HEK293 (cell line): ENCODE results near the gene ESPL1.

Experiments used
- CTCF ChIA-PET: fragments of 350-600 bp; formaldehyde crosslinking; extraction: SDS; loops from one replicate; lab custom pipeline; 2021; ENCODE audit warnings: antibody characterized with exemption; lab: Yijun Ruan, JAX
- POLR2A ChIA-PET: fragments of 300-600 bp; formaldehyde crosslinking; extraction: SDS; loops from one replicate; lab custom pipeline; 2020; ENCODE audit warnings: antibody characterized with exemption, inconsistent platforms; lab: Yijun Ruan, JAX
- H3K27ac ChIP-seq: fragments of 200-500 bp; sonication (Bioruptor generic); 2 replicates; pipeline ENCODE4 v1.5.1; 2014; ENCODE audit warnings: low read depth, low read length, control low read depth, inconsistent platforms; ENCODE audit errors: extremely low read depth
- H3K36me3 ChIP-seq, 2 experiments: fragments of 200-500 bp in 1 of 2; sonication (Bioruptor generic) in 1 of 2; 1 replicate in 1 of 2; 2 replicates in 1 of 2; pipeline ENCODE4 v1.5.1; 2014 to 2017; ENCODE audit warnings: inconsistent platforms in 2 of 2, low read length in 2 of 2; ENCODE audit not compliant: control insufficient read depth in 2 of 2, insufficient read depth in 1 of 2
- H3K4me1 ChIP-seq: fragments of 200-500 bp; sonication (Bioruptor generic); 2 replicates; pipeline ENCODE4 v1.5.1; 2014; ENCODE audit warnings: mild to moderate bottlenecking, low read length, inconsistent platforms; ENCODE audit not compliant: control insufficient read depth, insufficient read depth
- H3K4me3 ChIP-seq: 2 replicates; pipeline ENCODE4 v1.5.1; 2011; ENCODE audit warnings: low read depth, mild to moderate bottlenecking, control low read depth, low read length, moderate library complexity
- H3K9me3 ChIP-seq: fragments of 200-500 bp; sonication (Bioruptor generic); 2 replicates; pipeline ENCODE4 v1.5.1; 2014; ENCODE audit warnings: low read depth, low read length, inconsistent platforms; ENCODE audit not compliant: control insufficient read depth, insufficient read depth
- GLIS2 ChIP-seq: fragments of 450-650 bp; formaldehyde crosslinking; IDR thresholded peaks from 2 replicates; pipeline ENCODE4 v1.5.1; 2016; ENCODE audit warnings: missing biosample characterization, missing genetic modification characterization
- HOXD13 ChIP-seq: sonication (generic); formaldehyde crosslinking; IDR thresholded peaks from 2 replicates; pipeline ENCODE4 v1.8.0; 2022; ENCODE audit warnings: missing genetic modification reagents, borderline replicate concordance
- KLF7 ChIP-seq: fragments of 450-650 bp; formaldehyde crosslinking; IDR thresholded peaks from 2 replicates; pipeline ENCODE4 v1.5.1; 2016; ENCODE audit warnings: missing biosample characterization, missing genetic modification characterization, borderline replicate concordance
- PBX3 ChIP-seq: sonication (generic); formaldehyde crosslinking; IDR thresholded peaks from 2 replicates; pipeline ENCODE4 v1.8.1; 2022; ENCODE audit warnings: mild to moderate bottlenecking, moderate library complexity, missing genetic modification reagents
- PRDM1 ChIP-seq: fragments of 450-650 bp; formaldehyde crosslinking; IDR thresholded peaks from 2 replicates; pipeline ENCODE4; 2016; ENCODE audit warnings: missing biosample characterization, missing genetic modification characterization
- REPIN1 ChIP-seq: fragments of 450-650 bp; formaldehyde crosslinking; IDR thresholded peaks from 2 replicates; pipeline ENCODE4 v1.5.1; 2017; ENCODE audit warnings: missing biosample characterization, missing genetic modification characterization, low read depth
- ZBTB6 ChIP-seq: fragments of 450-650 bp; formaldehyde crosslinking; IDR thresholded peaks from 2 replicates; pipeline ENCODE4 v1.5.1; 2017; ENCODE audit warnings: missing biosample characterization, missing genetic modification characterization
- ZFP37 ChIP-seq: fragments of 450-650 bp; formaldehyde crosslinking; IDR thresholded peaks from 2 replicates; pipeline ENCODE4 v1.5.1; 2016; ENCODE audit warnings: missing biosample characterization, missing genetic modification characterization
- ZNF114 ChIP-seq: fragments of 450-650 bp; formaldehyde crosslinking; IDR thresholded peaks from 2 replicates; pipeline ENCODE4 v1.5.0; 2017; ENCODE audit warnings: missing biosample characterization, missing genetic modification characterization
- ZNF121 ChIP-seq: fragments of 450-650 bp; formaldehyde crosslinking; IDR thresholded peaks from 2 replicates; pipeline ENCODE4 v1.5.1; 2016; ENCODE audit warnings: missing biosample characterization, missing genetic modification characterization
- ZNF146 ChIP-seq: fragments of 450-650 bp; formaldehyde crosslinking; IDR thresholded peaks from 2 replicates; pipeline ENCODE4 v1.5.1; 2016; ENCODE audit warnings: missing biosample characterization, missing genetic modification characterization
- ZNF211 ChIP-seq: fragments of 450-650 bp; formaldehyde crosslinking; IDR thresholded peaks from 2 replicates; pipeline ENCODE4 v1.5.1; 2016; ENCODE audit warnings: low read depth, missing biosample characterization, missing genetic modification characterization
- ZNF274 ChIP-seq, 2 experiments: fragments of 200-500 bp in 1 of 2; fragments of 450-650 bp in 1 of 2; sonication (Bioruptor generic) in 1 of 2; formaldehyde crosslinking in 1 of 2; IDR thresholded peaks; 2 replicates each; pipeline versions ENCODE4 v1.5.1 to v1.6.1; 2014 to 2016; ENCODE audit warnings: borderline replicate concordance in 1 of 2, inconsistent platforms in 1 of 2, low read length in 1 of 2, missing biosample characterization in 1 of 2, missing genetic modification characterization in 1 of 2
- ZNF292 ChIP-seq: fragments of 450-650 bp; formaldehyde crosslinking; IDR thresholded peaks from 2 replicates; pipeline ENCODE4 v1.5.1; 2016; ENCODE audit warnings: low read depth, missing biosample characterization, missing genetic modification characterization, borderline replicate concordance
- ZNF302 ChIP-seq: fragments of 450-650 bp; formaldehyde crosslinking; IDR thresholded peaks from 2 replicates; pipeline ENCODE4 v1.5.1; 2016; ENCODE audit warnings: missing biosample characterization, missing genetic modification characterization, low read depth
- ZNF366 ChIP-seq: fragments of 450-650 bp; formaldehyde crosslinking; conservative IDR thresholded peaks from 2 replicates; pipeline ENCODE4 v1.5.1; 2016; ENCODE audit warnings: missing biosample characterization, missing genetic modification characterization
- ZNF37A ChIP-seq: fragments of 450-650 bp; IDR thresholded peaks from 2 replicates; pipeline ENCODE4 v1.5.1; 2018; ENCODE audit warnings: missing biosample characterization, missing genetic modification characterization
- ZNF394 ChIP-seq: fragments of 450-650 bp; formaldehyde crosslinking; IDR thresholded peaks from 2 replicates; pipeline ENCODE4 v1.5.1; 2016; ENCODE audit warnings: missing biosample characterization, missing genetic modification characterization, mild to moderate bottlenecking, moderate library complexity, borderline replicate concordance
- ZNF561 ChIP-seq: fragments of 450-650 bp; IDR thresholded peaks from 2 replicates; pipeline ENCODE4 v1.5.1; 2018; ENCODE audit warnings: missing biosample characterization, missing genetic modification characterization, borderline replicate concordance
- ZNF654 ChIP-seq: fragments of 450-650 bp; formaldehyde crosslinking; IDR thresholded peaks from 2 replicates; pipeline ENCODE4 v1.5.1; 2016; ENCODE audit warnings: low read depth, missing biosample characterization, missing genetic modification characterization
- ZNF660 ChIP-seq: fragments of 450-650 bp; IDR thresholded peaks from 2 replicates; pipeline ENCODE4 v1.5.1; 2018; ENCODE audit warnings: missing biosample characterization, mild to moderate bottlenecking, missing genetic modification characterization
- ZNF704 ChIP-seq: fragments of 450-650 bp; formaldehyde crosslinking; IDR thresholded peaks from 2 replicates; pipeline ENCODE4 v1.5.1; 2016; ENCODE audit warnings: missing biosample characterization, missing genetic modification characterization
- ZNF776 ChIP-seq: fragments of 450-650 bp; formaldehyde crosslinking; IDR thresholded peaks from 2 replicates; pipeline ENCODE4 v1.5.0; 2017; ENCODE audit warnings: missing biosample characterization, missing genetic modification characterization, borderline replicate concordance
- ZNF830 ChIP-seq: fragments of 450-650 bp; IDR thresholded peaks from 2 replicates; pipeline ENCODE4 v1.5.0; 2018; ENCODE audit warnings: missing biosample characterization, missing genetic modification characterization, low read depth, mild to moderate bottlenecking, moderate library complexity
- ZSCAN23 ChIP-seq: fragments of 450-650 bp; formaldehyde crosslinking; IDR thresholded peaks from 2 replicates; pipeline ENCODE4 v1.5.1; 2016; ENCODE audit warnings: missing biosample characterization, missing genetic modification characterization
- TF ChIP-seq, protein P1 (sequence below): fragments of 450-650 bp; IDR thresholded peaks from 2 replicates; pipeline ENCODE4 v1.5.1; 2018; ENCODE audit warnings: missing biosample characterization, missing genetic modification characterization

ESPL1 gene

DNA sequence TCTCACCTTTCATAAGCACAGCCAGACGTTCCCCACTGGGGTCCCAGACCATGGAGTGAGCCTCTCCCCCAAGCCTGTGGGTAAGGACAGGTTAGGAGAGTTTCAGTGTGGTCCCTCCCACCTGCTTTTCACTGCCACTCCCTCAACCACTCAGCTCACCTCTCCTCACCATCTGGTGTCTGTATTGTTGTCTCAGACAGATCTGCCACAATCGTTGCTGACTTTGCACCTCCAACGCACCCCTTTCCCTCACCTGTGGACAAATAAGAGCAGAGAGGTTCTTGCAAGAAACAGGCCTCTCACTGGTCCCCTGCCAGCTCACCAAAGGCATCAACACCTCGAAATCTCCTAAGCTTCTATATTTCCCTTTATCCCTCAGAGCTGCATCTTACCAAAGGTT lies 40.2 kb downstream of the ESPL1 start (continued):
- TF ChIP-seq ZNF302 (tag by site-specific recombination) (no peak), PBX3 (CRISPR knock-in tag) (no peak)

GRCh38 chr12:53313996-53314395 lies 45.9 kb downstream of the ESPL1 start:
- Histone ChIP-seq H3K36me3 (peaks cover 22 to 59% of the 10 kb centered on the region in 2 experiments), H3K4me1 (no peaks in the 10 kb centered on the region), H3K4me3 (no peak overlapping the region), H3K27ac (no peak overlapping the region), H3K9me3 (no peaks in the 10 kb centered on the region)
- ChIA-PET CTCF (no interaction called here), POLR2A (interaction anchor here (0.7 kb wide), 1 partner anchor 7 kb away, joined by 5 read pairs; the partner anchor contains the start of gene AAAS)
- TF ChIP-seq REPIN1 (tag by site-specific recombination), result no peak
- no peak for TF ChIP-seq ZNF211 (tag by site-specific recombination)
- no peak for TF ChIP-seq ZFP37 (tag by site-specific recombination)
- no peak for TF ChIP-seq ZNF394
- TF ChIP-seq ZSCAN23 (tag by site-specific recombination), result no peak
- TF ChIP-seq ZNF114, result no peak
- no peak for TF ChIP-seq ZNF37A (tag by site-specific recombination)
- TF ChIP-seq, protein P1, sequence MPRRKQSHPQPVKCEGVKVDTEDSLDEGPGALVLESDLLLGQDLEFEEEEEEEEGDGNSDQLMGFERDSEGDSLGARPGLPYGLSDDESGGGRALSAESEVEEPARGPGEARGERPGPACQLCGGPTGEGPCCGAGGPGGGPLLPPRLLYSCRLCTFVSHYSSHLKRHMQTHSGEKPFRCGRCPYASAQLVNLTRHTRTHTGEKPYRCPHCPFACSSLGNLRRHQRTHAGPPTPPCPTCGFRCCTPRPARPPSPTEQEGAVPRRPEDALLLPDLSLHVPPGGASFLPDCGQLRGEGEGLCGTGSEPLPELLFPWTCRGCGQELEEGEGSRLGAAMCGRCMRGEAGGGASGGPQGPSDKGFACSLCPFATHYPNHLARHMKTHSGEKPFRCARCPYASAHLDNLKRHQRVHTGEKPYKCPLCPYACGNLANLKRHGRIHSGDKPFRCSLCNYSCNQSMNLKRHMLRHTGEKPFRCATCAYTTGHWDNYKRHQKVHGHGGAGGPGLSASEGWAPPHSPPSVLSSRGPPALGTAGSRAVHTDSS (tag by site-specific recombination), result no peak
- TF ChIP-seq HOXD13, result no peak
- TF ChIP-seq ZNF366, result no peak
- TF ChIP-seq PBX3 (CRISPR knock-in tag), result no peak
- no peak for TF ChIP-seq ZNF654 (tag by site-specific recombination)
- TF ChIP-seq ZNF830 (tag by site-specific recombination), result no peak

- H3K27ac ChIP-seq, result peak overlapping the region; percentile 82; the same call in 1 of the 2 replicates
- no peaks in the 10 kb centered on the region for H3K4me1 ChIP-seq
- no peaks in the 10 kb centered on the region for H3K9me3 ChIP-seq
- ChIA-PET CTCF (interaction anchor here (0.5 to 12.7 kb wide), 54 partner anchors 8 to 410 kb away, joined by 3 to 156 read pairs (median 5); partner anchors contain the start of genes CSAD, ESPL1, MYG1 and NPFF), POLR2A (interaction anchor here (0.6 to 2.0 kb wide), 33 partner anchors 7 to 315 kb away, joined by 3 to 30 read pairs (median 5); partner anchors contain the start of genes CSAD, MYG1, PFDN5 and PRR13)
- H3K4me3 ChIP-seq, result peak overlapping the region; percentile 97
- peaks cover 16 to 31% of the 10 kb centered on the region in 2 experiments; a peak in 2 of 3 replicates for H3K36me3 ChIP-seq
- TF ChIP-seq ZNF292 (tag by site-specific recombination), result no peak
- TF ChIP-seq ZNF561 (tag by site-specific recombination), result no peak
- TF ChIP-seq ZBTB6 (tag by site-specific recombination), result no peak
- TF ChIP-seq ZNF660 (tag by site-specific recombination), result peak; percentile 43
- peak; percentile 68; the same call in 1 of the 2 replicates for TF ChIP-seq KLF7
- no peak for TF ChIP-seq ZNF776 (tag by site-specific recombination)
- TF ChIP-seq ZNF146 (tag by site-specific recombination), result 0 out of 2 replicates have a peak, but pooled peaks have one; percentile 3
- no peak for TF ChIP-seq ZNF274 (IDR thresholded peaks at IDR 0.05; ENCODE audit: low read length)
- no peak for TF ChIP-seq ZNF274 (tag by site-specific recombination; IDR thresholded peaks at IDR 0.05; ENCODE audit: borderline replicate concordance)
- TF ChIP-seq ZNF704 (tag by site-specific recombination), result no peak
- TF ChIP-seq GLIS2 (tag by site-specific recombination), result no peak
- TF ChIP-seq ZNF121, result no peak
- peak; percentile 68 for TF ChIP-seq PRDM1 (tag by site-specific recombination)
Measured at GRCh38 chr12:53320352-53321195, 52.5 kb downstream of the ESPL1 start.
